ENCODE data around the gene MFAP2. TPM values are rescaled to one million over a fixed set of nuclear protein-coding genes. Genes with fewer than 3 reads are reported as not detected.

The MFAP2 gene
- total and polyA plus RNA-seq, 2 of the 8 experiments (the other 6 are each of a cell fraction or from before 2014, with no cell fraction given), result 172 to 326 TPM

DNA sequence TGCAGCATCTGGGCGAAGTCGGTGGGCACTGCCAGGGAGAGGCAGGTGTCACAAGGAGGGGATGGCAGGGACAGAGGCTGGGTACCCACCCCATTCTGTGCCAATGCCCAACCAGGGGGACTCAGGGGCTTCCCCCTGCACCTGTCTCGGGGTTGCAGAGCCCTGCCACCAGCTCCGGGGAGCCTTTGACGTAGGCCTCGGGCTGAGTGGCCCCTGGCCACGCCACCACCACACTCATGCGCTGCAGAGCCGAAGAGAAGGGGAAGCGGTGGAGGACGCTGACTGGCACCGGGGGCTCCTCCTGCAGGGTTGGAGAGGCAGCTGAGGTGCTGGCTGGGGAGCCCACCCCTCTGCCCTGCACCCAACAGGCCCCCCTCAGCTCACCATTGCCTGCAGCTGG is 11.7 kb upstream of the MFAP2 start:
- no peak overlapping the region for H3K9ac ChIP-seq (replicated peaks in 1 of 4; ENCODE audit: extremely low read depth in 1 of 4, low read depth in 3 of 4, low read length in 3 of 4)
- H2AK5ac ChIP-seq (ENCODE audit: low read depth, low read length), result no peak overlapping the region
- no peak overlapping the region for H2BK5ac ChIP-seq (ENCODE audit: low read depth, low read length)
- H3K4ac ChIP-seq (replicated peaks; ENCODE audit: insufficient read length, low read depth, low read length), result no peak overlapping the region
- no peak overlapping the region for H4K91ac ChIP-seq (replicated peaks; ENCODE audit: insufficient read length, low read length)
- no peaks in the 10 kb centered on the region for H3K4me1 ChIP-seq (replicated peaks in 1 of 4; ENCODE audit: control insufficient read depth in 3 of 4, insufficient read depth in 4 of 4, low read length in 3 of 4)
- no peak overlapping the region for H3K4me3 ChIP-seq (ENCODE audit: extremely low read depth in 1 of 4, insufficient read depth in 2 of 4, low read depth in 3 of 4, low read length in 4 of 4)
- H2BK12ac ChIP-seq (ENCODE audit: low read depth, low read length), result no peak overlapping the region
- H3K18ac ChIP-seq (ENCODE audit: extremely low read depth, low read length), result no peak overlapping the region
- no peak overlapping the region for H4K5ac ChIP-seq (ENCODE audit: insufficient read length, low read depth, low read length)
- ChIA-PET CTCF (ENCODE audit: partially characterized antibody) (interaction anchor here (0.8 to 1.6 kb wide), 8 partner anchors 10 to 288 kb away, joined by 3 to 5 read pairs (median 4); no protein-coding TSS in a partner anchor), POLR2A (ENCODE audit: partially characterized antibody) (interaction anchor here (0.8 to 1.9 kb wide), 7 partner anchors 10 to 45 kb away, joined by 3 to 6 read pairs (median 4); no protein-coding TSS in a partner anchor)
- H2BK15ac ChIP-seq (ENCODE audit: low read length), result no peak overlapping the region
- DNase-seq (ENCODE audit: low read depth in 1 of 2, low spot score in 2 of 2) (no peak), FAIRE-seq (no peak)
- no peaks in the 10 kb centered on the region for H3K79me2 ChIP-seq (ENCODE audit: control insufficient read depth in 1 of 2, insufficient read depth in 2 of 2, low read length in 2 of 2)
- no peaks in the 10 kb centered on the region for H3K9me3 ChIP-seq (ENCODE audit: insufficient read depth in 2 of 2, low read depth in 1 of 2, low read length in 1 of 2)
- peaks cover 0 to 3% of the 10 kb centered on the region in 2 experiments for H4K20me1 ChIP-seq (replicated peaks in 1 of 2; ENCODE audit: control insufficient read depth in 1 of 2, insufficient read depth in 2 of 2, low read length in 2 of 2)
- no peak overlapping the region for H3K56ac ChIP-seq (replicated peaks; ENCODE audit: insufficient read length, low read depth, low read length)
- H3K23ac ChIP-seq (ENCODE audit: insufficient read length), result no peak overlapping the region
- WGBS, 2 experiments (ENCODE audit: extremely low coverage in 1 of 2, insufficient coverage in 1 of 2, insufficient read length in 1 of 2, insufficient replicate concordance in 2 of 2, low coverage in 1 of 2, low lambda C conversion rate in 2 of 2, missing lambda C conversion rate in 1 of 2), result 97% methylated on average over 8 of the region's 12 CpGs; no CpG with 5 or more reads in 1 of the 2 experiments
- no peak overlapping the region for H2AFZ ChIP-seq (ENCODE audit: low read length)
- no peak overlapping the region for H2BK20ac ChIP-seq (ENCODE audit: low read length)
- peaks cover 2 to 9% (median 6%) of the 10 kb centered on the region in 4 experiments; a peak in 5 of 8 replicates for H3K36me3 ChIP-seq (ENCODE audit: control insufficient read depth in 2 of 4, insufficient read depth in 4 of 4, low read length in 3 of 4)
- no peak overlapping the region for H3K14ac ChIP-seq (ENCODE audit: insufficient read length)
- H3K27me3 ChIP-seq (replicated peaks in 1 of 4; ENCODE audit: control insufficient read depth in 3 of 4, extremely low read depth in 1 of 4, insufficient read depth in 3 of 4, low read length in 3 of 4), result no peaks in the 10 kb centered on the region
- no peak overlapping the region for H3K27ac ChIP-seq (ENCODE audit: low read depth, low read length)
- no peaks in the 10 kb centered on the region for H3K79me1 ChIP-seq (ENCODE audit: low read depth, low read length)
- H3K4me2 ChIP-seq (ENCODE audit: insufficient read depth in 1 of 2, low read depth in 2 of 2, low read length in 2 of 2), result no peak overlapping the region
- H3K23me2 ChIP-seq (ENCODE audit: low read depth, low read length), result no peaks in the 10 kb centered on the region
- no peak overlapping the region for H2BK120ac ChIP-seq (replicated peaks; ENCODE audit: low read depth, low read length)
- H4K8ac ChIP-seq (ENCODE audit: extremely low read depth, insufficient read depth, low read length), result no peak overlapping the region
- TF ChIP-seq GTF2F1 (IDR thresholded peaks at IDR 0.05; ENCODE audit: borderline replicate concordance, low read depth, low read length) (no peak), SIX5 (IDR thresholded peaks at IDR 0.05; ENCODE audit: low read depth, low read length) (no peak), JUN (IDR thresholded peaks at IDR 0.05; ENCODE audit: low read depth, low read length) (no peak), BACH1 (IDR thresholded peaks at IDR 0.05; ENCODE audit: low read length) (no peak), CTCF (IDR thresholded peaks at IDR 0.05; ENCODE audit: control extremely low read depth in 1 of 3, insufficient read depth in 1 of 3, low read depth in 1 of 3, low read length in 3 of 3) (no peak), MAX (IDR thresholded peaks at IDR 0.05) (no peak), MAFK (IDR thresholded peaks at IDR 0.05; ENCODE audit: low read depth, low read length) (no peak), SP4 (IDR thresholded peaks at IDR 0.05; ENCODE audit: low read length) (no peak), BRCA1 (IDR thresholded peaks at IDR 0.05; ENCODE audit: low read depth, low read length) (no peak)
- TF ChIP-seq, protein P1, sequence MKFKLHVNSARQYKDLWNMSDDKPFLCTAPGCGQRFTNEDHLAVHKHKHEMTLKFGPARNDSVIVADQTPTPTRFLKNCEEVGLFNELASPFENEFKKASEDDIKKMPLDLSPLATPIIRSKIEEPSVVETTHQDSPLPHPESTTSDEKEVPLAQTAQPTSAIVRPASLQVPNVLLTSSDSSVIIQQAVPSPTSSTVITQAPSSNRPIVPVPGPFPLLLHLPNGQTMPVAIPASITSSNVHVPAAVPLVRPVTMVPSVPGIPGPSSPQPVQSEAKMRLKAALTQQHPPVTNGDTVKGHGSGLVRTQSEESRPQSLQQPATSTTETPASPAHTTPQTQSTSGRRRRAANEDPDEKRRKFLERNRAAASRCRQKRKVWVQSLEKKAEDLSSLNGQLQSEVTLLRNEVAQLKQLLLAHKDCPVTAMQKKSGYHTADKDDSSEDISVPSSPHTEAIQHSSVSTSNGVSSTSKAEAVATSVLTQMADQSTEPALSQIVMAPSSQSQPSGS (IDR thresholded peaks at IDR 0.05; ENCODE audit: low read length), result no peak
